Epithelial cell of proximal tubule (primary cell): ENCODE data around the gene TMEM129. TPM values are rescaled to one million over a fixed set of nuclear protein-coding genes. Genes with fewer than 3 reads are reported as not detected.
A peak's percentile ranks its signal among the peaks of the same experiment; 100 is the strongest.
"Not testable (repeated sequence)": the region's sequence is repeated elsewhere in the genome, so short reads cannot be mapped to it uniquely, and the experiment has no call there.

Experiments used
- DNase-seq: peaks from one replicate; pipeline ENCODE4 v3.0.0-alpha.2; 2011; ENCODE audit warnings: low read depth
- H3K4me3 ChIP-seq: 2 replicates; pipeline ENCODE4 v1.5.1; 2011; ENCODE audit warnings: low read depth, mild to moderate bottlenecking, low read length
- total RNA-seq: library from RNA; depleted of rRNA; stranded (reverse); fragments of >200 nt; gene quantifications from 2 replicates; pipeline ENCODE4 v1.2.3, GENCODE V29; 2015
- TF ChIP-seq, protein P1 (sequence below): conservative IDR thresholded peaks from 2 replicates; pipeline ENCODE4 v1.5.1; 2012; ENCODE audit warnings: low read depth, mild to moderate bottlenecking, low read length

TMEM129 gene
- total RNA-seq, 1 donor from 2014 or later, result 50.9 TPM

DNA sequence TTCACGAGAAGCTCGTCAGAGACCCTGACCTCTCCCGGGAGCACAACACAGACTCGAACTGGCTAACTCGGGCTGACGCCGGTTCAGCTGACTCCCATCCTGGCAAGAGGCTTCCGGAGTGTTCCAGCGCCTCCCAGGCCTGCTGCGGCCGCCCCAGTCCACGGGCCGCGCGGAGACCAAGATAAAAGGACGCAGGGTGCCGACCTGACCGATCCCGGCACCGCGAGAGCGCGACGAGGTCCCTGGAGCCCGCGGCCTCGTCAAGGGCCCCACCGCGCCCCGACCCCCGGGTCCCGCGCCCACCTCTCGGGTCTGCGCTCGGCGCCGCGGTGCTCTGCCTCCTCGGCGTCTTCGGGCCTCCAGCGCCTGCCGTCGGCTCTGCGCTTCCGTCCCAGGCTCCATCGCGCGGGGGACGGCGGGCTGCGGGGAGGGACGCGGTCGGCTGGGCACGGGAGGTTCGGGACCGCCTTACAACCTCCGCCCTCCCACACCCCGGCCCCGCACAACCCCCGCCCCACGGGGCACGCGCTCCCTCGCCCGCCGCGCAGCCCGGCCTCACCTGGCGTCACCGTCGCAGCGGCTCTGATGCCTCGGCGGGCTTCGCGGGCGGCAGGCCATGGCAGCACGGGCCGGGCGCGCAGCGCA is 9.4 kb downstream of the TMEM129 start:
- TF ChIP-seq, protein P1, sequence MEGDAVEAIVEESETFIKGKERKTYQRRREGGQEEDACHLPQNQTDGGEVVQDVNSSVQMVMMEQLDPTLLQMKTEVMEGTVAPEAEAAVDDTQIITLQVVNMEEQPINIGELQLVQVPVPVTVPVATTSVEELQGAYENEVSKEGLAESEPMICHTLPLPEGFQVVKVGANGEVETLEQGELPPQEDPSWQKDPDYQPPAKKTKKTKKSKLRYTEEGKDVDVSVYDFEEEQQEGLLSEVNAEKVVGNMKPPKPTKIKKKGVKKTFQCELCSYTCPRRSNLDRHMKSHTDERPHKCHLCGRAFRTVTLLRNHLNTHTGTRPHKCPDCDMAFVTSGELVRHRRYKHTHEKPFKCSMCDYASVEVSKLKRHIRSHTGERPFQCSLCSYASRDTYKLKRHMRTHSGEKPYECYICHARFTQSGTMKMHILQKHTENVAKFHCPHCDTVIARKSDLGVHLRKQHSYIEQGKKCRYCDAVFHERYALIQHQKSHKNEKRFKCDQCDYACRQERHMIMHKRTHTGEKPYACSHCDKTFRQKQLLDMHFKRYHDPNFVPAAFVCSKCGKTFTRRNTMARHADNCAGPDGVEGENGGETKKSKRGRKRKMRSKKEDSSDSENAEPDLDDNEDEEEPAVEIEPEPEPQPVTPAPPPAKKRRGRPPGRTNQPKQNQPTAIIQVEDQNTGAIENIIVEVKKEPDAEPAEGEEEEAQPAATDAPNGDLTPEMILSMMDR, result no peak
- DNase-seq, result no peak
- peak overlapping the region; percentile 93 for H3K4me3 ChIP-seq

DNA sequence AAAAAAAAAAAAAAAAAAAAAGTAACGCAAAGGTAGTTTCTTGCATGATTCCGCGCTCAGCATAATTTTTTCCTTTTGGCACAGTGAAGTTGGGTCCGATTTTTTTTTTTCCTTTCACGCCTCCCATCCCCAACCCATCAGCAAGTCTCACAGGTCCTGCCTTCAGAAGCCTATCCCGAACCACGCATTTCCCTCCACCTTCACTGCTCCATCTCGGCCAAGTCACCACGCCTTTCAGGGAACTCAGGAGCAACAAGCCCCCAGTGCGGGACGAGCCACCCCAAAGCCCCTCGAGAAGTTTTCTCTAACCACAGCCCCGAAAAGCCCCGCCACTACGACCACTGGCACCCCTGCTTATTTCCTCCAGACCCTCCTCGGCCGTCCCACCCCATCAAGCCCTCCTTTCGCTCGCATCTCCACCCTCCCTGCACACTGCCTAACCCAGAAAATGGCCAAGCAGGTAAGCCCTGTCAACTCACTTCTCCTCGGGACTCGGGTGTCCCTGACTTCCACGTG is 10.0 kb downstream of the TMEM129 start:
- TF ChIP-seq, protein P1, result no peak
- no peak for DNase-seq
- H3K4me3 ChIP-seq, result peak overlapping the region; percentile 93

DNA sequence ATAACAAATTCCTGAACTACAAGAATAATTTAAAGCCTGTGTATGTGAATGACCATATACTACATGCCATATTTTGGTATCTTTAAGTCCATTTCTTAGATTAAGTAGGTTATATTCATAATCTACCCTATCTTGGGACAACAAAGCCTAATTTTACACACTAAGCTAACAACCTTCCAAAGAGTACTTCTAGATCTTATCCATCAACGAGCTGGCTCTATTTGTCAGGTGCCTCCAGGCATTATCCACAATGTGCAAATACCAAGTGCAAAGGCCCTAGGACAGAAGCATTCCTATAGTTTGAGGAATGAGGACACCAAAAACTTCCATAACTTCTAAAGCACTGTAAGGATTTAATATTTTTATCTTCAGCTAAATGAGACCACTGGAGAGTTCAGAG is 12.5 kb downstream of the TMEM129 start:
- H3K4me3 ChIP-seq, result no peak overlapping the region
- TF ChIP-seq, protein P1, result no peak
- DNase-seq, result no peak

- no peak for DNase-seq
- TF ChIP-seq, protein P1, result no peak
These were observed 14.8 kb downstream of the TMEM129 start for GRCh38 chr4:1706358-1706757.

DNA sequence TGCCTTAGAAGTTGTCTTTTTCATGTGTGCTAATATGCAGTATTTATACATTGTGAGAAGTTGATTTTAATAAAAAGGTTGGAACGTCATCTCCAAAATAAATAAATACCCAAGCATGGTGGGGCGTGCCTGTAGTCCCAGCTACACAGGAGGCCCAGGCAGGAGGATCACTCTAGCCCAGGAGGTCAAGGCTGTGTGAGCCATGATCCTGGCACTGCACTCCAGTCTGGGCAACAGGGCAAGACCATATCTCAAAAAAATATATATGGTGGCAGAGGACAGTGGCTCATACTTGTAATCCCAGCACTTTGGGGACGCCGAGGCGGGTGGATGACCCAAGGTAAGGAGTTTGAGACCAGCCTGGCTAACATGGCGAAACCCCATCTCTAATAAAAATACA is 15.4 kb downstream of the TMEM129 start:
- no peak overlapping the region for H3K4me3 ChIP-seq
- TF ChIP-seq, protein P1, result no peak
- DNase-seq, result no peak

More at GRCh38 chr4:1706358-1706757, 14.8 kb downstream of the TMEM129 start:
- no peak overlapping the region for H3K4me3 ChIP-seq

GRCh38 chr4:1703867-1704266 is 17.3 kb downstream of the TMEM129 start:
- TF ChIP-seq, protein P1, result no peak
- no peak overlapping the region for H3K4me3 ChIP-seq
- DNase-seq, result no peak

- not testable (repeated sequence) for DNase-seq, H3K4me3 ChIP-seq
These were observed 19.5 kb downstream of the TMEM129 start for GRCh38 chr4:1701671-1702070.
